Upper lobe of left lung (tissue), 4 donors: Measurements from ENCODE around the gene INAFM1.

ENCODE experiments used
- EP300 ChIP-seq, 4 donors: sonication (generic); formaldehyde crosslinking; IDR thresholded peaks; one replicate each; pipeline ENCODE4 v1.5.1; 2017; ENCODE audit warnings: antibody characterized with exemption in 4 of 4, control low read depth in 2 of 4
- POLR2A ChIP-seq, 4 donors: fragments of 450-650 bp; IDR thresholded peaks; one replicate each; pipeline ENCODE4 v1.5.1; 2016 to 2017; ENCODE audit warnings: antibody characterized with exemption in 4 of 4, mild to moderate bottlenecking in 2 of 4
- POLR2AphosphoS5 ChIP-seq, 2 donors: sonication (generic); formaldehyde crosslinking; IDR thresholded peaks; one replicate each; pipeline ENCODE4 v1.5.1; 2017; ENCODE audit warnings: antibody characterized with exemption in 2 of 2
- TF ChIP-seq, protein P1 (sequence below), 6 experiments: fragments of 450-650 bp in 4 of 6; fragments of 200-600 bp in 2 of 6; sonication (generic) in 2 of 6; IDR thresholded peaks; one replicate each; pipeline ENCODE4 v1.5.1; 2016 to 2019; ENCODE audit warnings: antibody characterized with exemption in 6 of 6

DNA sequence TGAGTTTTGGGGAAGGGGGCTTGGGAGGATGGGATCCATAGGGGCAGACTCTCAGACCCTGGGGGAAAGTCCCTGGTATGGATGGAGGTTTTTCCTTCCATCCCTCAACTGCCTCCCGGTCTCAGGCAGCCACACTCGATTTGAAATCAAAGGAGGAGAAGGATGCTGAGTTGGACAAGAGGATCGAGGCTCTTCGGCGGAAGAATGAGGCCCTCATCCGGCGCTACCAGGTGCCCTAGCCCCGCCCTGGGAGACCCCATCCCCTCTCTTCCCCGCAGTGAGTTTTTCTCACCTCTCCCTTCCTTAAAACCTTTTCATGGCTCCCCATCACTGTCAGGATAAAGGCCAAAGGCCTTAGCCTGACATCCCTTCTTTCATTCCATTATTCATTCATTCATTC is 16.3 kb upstream of the INAFM1 start:
- no peak for TF ChIP-seq EP300 (IDR thresholded peaks at IDR 0.05)
- no peak for TF ChIP-seq POLR2AphosphoS5 (IDR thresholded peaks at IDR 0.05)
- TF ChIP-seq, protein P1, sequence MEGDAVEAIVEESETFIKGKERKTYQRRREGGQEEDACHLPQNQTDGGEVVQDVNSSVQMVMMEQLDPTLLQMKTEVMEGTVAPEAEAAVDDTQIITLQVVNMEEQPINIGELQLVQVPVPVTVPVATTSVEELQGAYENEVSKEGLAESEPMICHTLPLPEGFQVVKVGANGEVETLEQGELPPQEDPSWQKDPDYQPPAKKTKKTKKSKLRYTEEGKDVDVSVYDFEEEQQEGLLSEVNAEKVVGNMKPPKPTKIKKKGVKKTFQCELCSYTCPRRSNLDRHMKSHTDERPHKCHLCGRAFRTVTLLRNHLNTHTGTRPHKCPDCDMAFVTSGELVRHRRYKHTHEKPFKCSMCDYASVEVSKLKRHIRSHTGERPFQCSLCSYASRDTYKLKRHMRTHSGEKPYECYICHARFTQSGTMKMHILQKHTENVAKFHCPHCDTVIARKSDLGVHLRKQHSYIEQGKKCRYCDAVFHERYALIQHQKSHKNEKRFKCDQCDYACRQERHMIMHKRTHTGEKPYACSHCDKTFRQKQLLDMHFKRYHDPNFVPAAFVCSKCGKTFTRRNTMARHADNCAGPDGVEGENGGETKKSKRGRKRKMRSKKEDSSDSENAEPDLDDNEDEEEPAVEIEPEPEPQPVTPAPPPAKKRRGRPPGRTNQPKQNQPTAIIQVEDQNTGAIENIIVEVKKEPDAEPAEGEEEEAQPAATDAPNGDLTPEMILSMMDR (IDR thresholded peaks at IDR 0.05), result no peak
- no peak for TF ChIP-seq POLR2A (IDR thresholded peaks at IDR 0.05)
